Parathyroid adenoma (tissue), 2 donors: Measurements from ENCODE around the gene ZSCAN12.

Experiments used
- H2AFZ ChIP-seq: fragments of 300-600 bp; sonication (generic); one replicate; pipeline ENCODE4 v1.7.0; 2017; ENCODE audit warnings: antibody characterized with exemption, mild to moderate bottlenecking
- H3K27ac ChIP-seq: fragments of 300-600 bp; sonication (generic); one replicate; pipeline ENCODE4 v1.7.0; 2017
- H3K27me3 ChIP-seq: fragments of 300-600 bp; sonication (generic); one replicate; pipeline ENCODE4 v1.7.0; 2017; ENCODE audit warnings: low read length; ENCODE audit not compliant: control insufficient read depth, insufficient read depth
- H3K36me3 ChIP-seq: fragments of 300-600 bp; sonication (generic); one replicate; pipeline ENCODE4 v1.7.0; 2017; ENCODE audit warnings: low read length; ENCODE audit not compliant: control insufficient read depth, insufficient read depth
- H3K4me1 ChIP-seq: fragments of 300-600 bp; sonication (generic); one replicate; pipeline ENCODE4 v1.7.0; 2017; ENCODE audit warnings: control low read depth
- H3K4me2 ChIP-seq: fragments of 300-600 bp; sonication (generic); one replicate; pipeline ENCODE4 v1.7.0; 2017; ENCODE audit warnings: low read length
- H3K4me3 ChIP-seq: fragments of 300-600 bp; sonication (generic); one replicate; pipeline ENCODE4 v1.7.0; 2017; ENCODE audit warnings: low read depth, low read length
- H3K79me2 ChIP-seq: fragments of 300-600 bp; sonication (generic); one replicate; pipeline ENCODE4 v1.7.0; 2017; ENCODE audit warnings: control low read depth
- H3K9ac ChIP-seq: fragments of 300-600 bp; sonication (generic); one replicate; pipeline ENCODE4 v1.7.0; 2017; ENCODE audit warnings: mild to moderate bottlenecking
- H3K9me3 ChIP-seq: fragments of 300-600 bp; sonication (generic); one replicate; pipeline ENCODE4 v1.7.0; 2017; ENCODE audit warnings: low read length; ENCODE audit not compliant: control insufficient read depth
- TF ChIP-seq, protein P1 (sequence below): fragments of 300-600 bp; sonication (generic); IDR thresholded peaks from one replicate; pipeline ENCODE4 v1.7.0; 2017; ENCODE audit warnings: antibody characterized with exemption, mild to moderate bottlenecking
- donor health status: primary hyperparathyroidism.

Gene ZSCAN12

DNA sequence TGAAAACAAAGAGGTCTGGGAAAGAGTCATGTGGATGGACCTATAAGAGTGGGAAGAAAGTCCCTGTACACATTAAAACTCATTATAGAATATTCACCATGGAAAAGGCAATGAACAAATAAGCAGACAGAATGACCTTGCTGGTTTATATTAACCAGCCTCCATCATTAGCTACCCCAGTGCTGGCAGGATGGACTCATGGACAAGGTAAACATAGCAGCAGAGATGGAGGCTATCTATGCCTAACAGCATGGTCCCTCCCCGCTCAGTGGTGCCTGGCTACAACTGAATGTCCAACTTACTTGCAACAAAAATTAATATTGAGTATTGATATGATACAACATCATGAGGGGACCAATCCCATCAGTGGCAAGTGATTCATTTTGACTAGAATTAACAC, 54.3 kb downstream of the ZSCAN12 start:
- Histone ChIP-seq H3K4me1 (no peaks in the 10 kb centered on the region), H3K9me3 (no peaks in the 10 kb centered on the region), H3K36me3 (no peaks in the 10 kb centered on the region), H3K4me3 (no peak overlapping the region), H3K27me3 (no peaks in the 10 kb centered on the region), H3K27ac (no peak overlapping the region), H3K4me2 (no peak overlapping the region), H3K9ac (no peak overlapping the region), H3K79me2 (no peaks in the 10 kb centered on the region), H2AFZ (no peak overlapping the region)
- TF ChIP-seq, protein P1, sequence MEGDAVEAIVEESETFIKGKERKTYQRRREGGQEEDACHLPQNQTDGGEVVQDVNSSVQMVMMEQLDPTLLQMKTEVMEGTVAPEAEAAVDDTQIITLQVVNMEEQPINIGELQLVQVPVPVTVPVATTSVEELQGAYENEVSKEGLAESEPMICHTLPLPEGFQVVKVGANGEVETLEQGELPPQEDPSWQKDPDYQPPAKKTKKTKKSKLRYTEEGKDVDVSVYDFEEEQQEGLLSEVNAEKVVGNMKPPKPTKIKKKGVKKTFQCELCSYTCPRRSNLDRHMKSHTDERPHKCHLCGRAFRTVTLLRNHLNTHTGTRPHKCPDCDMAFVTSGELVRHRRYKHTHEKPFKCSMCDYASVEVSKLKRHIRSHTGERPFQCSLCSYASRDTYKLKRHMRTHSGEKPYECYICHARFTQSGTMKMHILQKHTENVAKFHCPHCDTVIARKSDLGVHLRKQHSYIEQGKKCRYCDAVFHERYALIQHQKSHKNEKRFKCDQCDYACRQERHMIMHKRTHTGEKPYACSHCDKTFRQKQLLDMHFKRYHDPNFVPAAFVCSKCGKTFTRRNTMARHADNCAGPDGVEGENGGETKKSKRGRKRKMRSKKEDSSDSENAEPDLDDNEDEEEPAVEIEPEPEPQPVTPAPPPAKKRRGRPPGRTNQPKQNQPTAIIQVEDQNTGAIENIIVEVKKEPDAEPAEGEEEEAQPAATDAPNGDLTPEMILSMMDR = no peak

GRCh38 chr6:28343898-28344677, 55.5 kb downstream of the ZSCAN12 start:
- Histone ChIP-seq H3K27ac (no peak overlapping the region), H3K79me2 (no peaks in the 10 kb centered on the region), H3K36me3 (no peaks in the 10 kb centered on the region), H2AFZ (no peak overlapping the region), H3K9me3 (no peaks in the 10 kb centered on the region), H3K4me1 (no peaks in the 10 kb centered on the region), H3K4me3 (no peak overlapping the region), H3K27me3 (no peaks in the 10 kb centered on the region), H3K9ac (no peak overlapping the region), H3K4me2 (no peak overlapping the region)
- TF ChIP-seq, protein P1 = no peak

DNA sequence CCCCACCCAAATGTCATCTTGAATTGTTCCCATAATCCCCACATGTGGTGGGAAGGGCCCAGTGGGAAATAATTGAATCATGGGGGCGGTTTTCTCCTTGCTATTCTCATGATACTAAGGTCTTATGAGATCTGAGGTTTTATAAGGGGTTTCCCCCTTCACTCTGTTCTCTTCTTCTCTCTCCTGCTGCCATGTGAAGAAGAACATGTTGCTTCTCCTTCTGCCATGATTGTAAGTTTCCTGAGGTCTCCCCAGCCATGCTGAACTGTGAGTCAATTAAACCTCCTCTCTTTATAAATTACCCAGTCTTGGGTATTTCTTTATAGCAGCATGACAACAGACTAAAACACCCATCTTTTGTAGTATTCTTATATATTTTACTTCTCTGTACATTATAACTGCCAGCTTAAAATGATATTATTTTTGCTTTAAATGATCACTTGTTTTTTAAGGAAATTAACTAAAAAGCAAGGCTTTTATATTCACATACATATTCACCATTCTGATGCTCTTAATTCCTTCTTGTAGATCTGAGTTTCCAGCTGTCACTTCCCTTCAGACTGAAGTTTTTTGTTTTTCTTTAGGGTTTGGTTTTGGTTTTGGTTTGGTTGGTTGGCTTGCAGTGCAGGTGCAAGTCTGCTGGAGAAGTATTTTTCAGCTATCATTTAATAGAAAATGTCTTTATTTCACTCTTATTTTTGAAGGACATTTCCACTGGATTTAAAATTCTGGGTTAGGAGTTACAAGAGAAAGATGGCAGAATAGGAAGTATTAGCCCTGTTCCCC, 59.0 kb downstream of the ZSCAN12 start:
- Histone ChIP-seq H3K79me2 (no peaks in the 10 kb centered on the region), H3K27me3 (no peaks in the 10 kb centered on the region), H3K36me3 (no peaks in the 10 kb centered on the region), H3K9ac (no peak overlapping the region), H3K9me3 (no peaks in the 10 kb centered on the region), H3K4me1 (peaks cover 13% of the 10 kb centered on the region), H2AFZ (no peak overlapping the region), H3K4me2 (no peak overlapping the region), H3K27ac (no peak overlapping the region), H3K4me3 (no peak overlapping the region)
- TF ChIP-seq, protein P1 = no peak

DNA sequence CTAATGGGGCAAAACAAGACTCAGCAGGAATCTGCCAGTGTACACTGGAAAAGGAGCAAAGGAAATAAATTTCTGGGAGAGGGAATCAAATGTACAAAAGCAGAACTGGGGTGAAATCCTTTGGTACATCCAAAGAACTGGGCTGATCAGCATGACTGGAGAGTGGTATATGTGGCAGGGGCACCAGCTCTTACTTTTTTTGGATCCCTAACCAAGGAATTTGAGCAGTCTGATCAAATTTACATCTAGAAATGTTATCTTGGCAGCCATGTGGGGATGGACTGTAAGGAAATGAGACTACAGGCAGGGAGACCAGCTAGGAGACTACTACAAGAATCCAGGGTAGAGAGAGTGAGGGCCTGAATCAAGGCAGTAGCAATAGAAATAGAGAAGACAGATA, 62.4 kb downstream of the ZSCAN12 start:
- Histone ChIP-seq H3K4me3 (peak overlapping the region; percentile 88), H3K36me3 (no peaks in the 10 kb centered on the region), H2AFZ (peak overlapping the region; percentile 97), H3K4me1 (peaks cover 20% of the 10 kb centered on the region), H3K79me2 (no peaks in the 10 kb centered on the region), H3K4me2 (peak overlapping the region; percentile 93), H3K27ac (peak overlapping the region; percentile 98), H3K9me3 (no peaks in the 10 kb centered on the region), H3K9ac (no peak overlapping the region), H3K27me3 (no peaks in the 10 kb centered on the region)
- TF ChIP-seq, protein P1 = no peak
